ENCODE data around the gene FRMD4A.

DNA sequence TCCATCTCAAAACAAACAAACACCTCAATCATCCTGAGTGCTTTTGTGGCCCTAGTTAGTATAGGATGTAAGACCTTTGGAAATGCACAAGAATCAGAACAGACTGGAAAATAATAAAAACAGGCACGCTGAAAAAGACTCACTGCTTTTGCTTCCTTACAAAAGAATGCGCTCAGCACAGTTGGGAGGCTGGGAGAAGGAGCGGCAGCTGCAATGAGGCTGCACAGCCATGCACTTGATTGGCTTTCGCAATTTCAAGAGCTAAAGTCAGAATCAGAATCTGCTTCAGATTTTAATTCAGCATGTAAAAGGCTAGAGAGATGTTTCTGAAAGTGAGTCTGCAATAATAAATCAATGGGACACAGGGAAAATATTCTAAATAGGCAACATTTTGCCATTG, 97.2 kb downstream of the FRMD4A start:
- TF ChIP-seq, protein P1, sequence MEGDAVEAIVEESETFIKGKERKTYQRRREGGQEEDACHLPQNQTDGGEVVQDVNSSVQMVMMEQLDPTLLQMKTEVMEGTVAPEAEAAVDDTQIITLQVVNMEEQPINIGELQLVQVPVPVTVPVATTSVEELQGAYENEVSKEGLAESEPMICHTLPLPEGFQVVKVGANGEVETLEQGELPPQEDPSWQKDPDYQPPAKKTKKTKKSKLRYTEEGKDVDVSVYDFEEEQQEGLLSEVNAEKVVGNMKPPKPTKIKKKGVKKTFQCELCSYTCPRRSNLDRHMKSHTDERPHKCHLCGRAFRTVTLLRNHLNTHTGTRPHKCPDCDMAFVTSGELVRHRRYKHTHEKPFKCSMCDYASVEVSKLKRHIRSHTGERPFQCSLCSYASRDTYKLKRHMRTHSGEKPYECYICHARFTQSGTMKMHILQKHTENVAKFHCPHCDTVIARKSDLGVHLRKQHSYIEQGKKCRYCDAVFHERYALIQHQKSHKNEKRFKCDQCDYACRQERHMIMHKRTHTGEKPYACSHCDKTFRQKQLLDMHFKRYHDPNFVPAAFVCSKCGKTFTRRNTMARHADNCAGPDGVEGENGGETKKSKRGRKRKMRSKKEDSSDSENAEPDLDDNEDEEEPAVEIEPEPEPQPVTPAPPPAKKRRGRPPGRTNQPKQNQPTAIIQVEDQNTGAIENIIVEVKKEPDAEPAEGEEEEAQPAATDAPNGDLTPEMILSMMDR (IDR thresholded peaks at IDR 0.05): no peak
- no peak for TF ChIP-seq POLR2AphosphoS5 (IDR thresholded peaks at IDR 0.05)

Measured in stomach (tissue), 4 donors.